HepG2 (cell line): ENCODE data around the gene APBB2. TPM values are rescaled to one million over a fixed set of nuclear protein-coding genes. Genes with fewer than 3 reads are reported as not detected.

ENCODE experiments used
- AFF4 ChIP-seq: sonication (generic); formaldehyde crosslinking; IDR thresholded peaks from 2 replicates; pipeline ENCODE4 v1.4.0; 2020; ENCODE audit warnings: missing genetic modification reagents
- CBX2 ChIP-seq, 2 experiments: fragments of 200-600 bp in 1 of 2; sonication (generic); formaldehyde crosslinking in 1 of 2; IDR thresholded peaks; 2 replicates each; pipeline versions ENCODE4 v1.7.0 to v1.8.1; 2018 to 2022; ENCODE audit warnings: low read depth in 2 of 2, low read length in 1 of 2, mild to moderate bottlenecking in 1 of 2, missing genetic modification reagents in 1 of 2
- ELF1 ChIP-seq: sonication (generic); formaldehyde crosslinking; IDR thresholded peaks from 2 replicates; pipeline ENCODE4 v1.4.0; 2020; ENCODE audit warnings: missing genetic modification reagents
- ETV5 ChIP-seq: IDR thresholded peaks from 2 replicates; pipeline ENCODE4 v1.6.1; 2018; ENCODE audit warnings: missing biosample characterization, missing genetic modification reagents, inconsistent platforms, borderline replicate concordance
- HMGXB4 ChIP-seq, 2 experiments: sonication (generic) in 1 of 2; formaldehyde crosslinking in 1 of 2; IDR thresholded peaks; 2 replicates each; pipeline versions ENCODE4 v1.4.0 to v1.6.1; 2018 to 2020; ENCODE audit warnings: missing genetic modification reagents in 2 of 2, borderline replicate concordance in 1 of 2, low read depth in 1 of 2, mild to moderate bottlenecking in 1 of 2, missing biosample characterization in 1 of 2
- HOXA5 ChIP-seq: sonication (generic); formaldehyde crosslinking; IDR thresholded peaks from 2 replicates; pipeline ENCODE4 v1.4.0; 2020; ENCODE audit warnings: missing genetic modification reagents
- NFE2L1 ChIP-seq: sonication (generic); formaldehyde crosslinking; IDR thresholded peaks from 2 replicates; pipeline ENCODE4 v1.4.0; 2020; ENCODE audit warnings: missing genetic modification reagents, mild to moderate bottlenecking, borderline replicate concordance
- RAD21 ChIP-seq: fragments of 450-650 bp; formaldehyde crosslinking; IDR thresholded peaks from 2 replicates; pipeline ENCODE4 v1.5.0; 2020; ENCODE audit warnings: mild to moderate bottlenecking
- RXRA ChIP-seq: sonication (generic); formaldehyde crosslinking; IDR thresholded peaks from 2 replicates; pipeline ENCODE4 v1.5.1; 2020; ENCODE audit warnings: missing genetic modification reagents
- RXRB ChIP-seq: IDR thresholded peaks from 2 replicates; pipeline ENCODE4 v1.6.1; 2016; ENCODE audit warnings: borderline replicate concordance, missing genetic modification reagents, missing compliant biosample characterization
- YEATS2 ChIP-seq: sonication (generic); formaldehyde crosslinking; IDR thresholded peaks from 2 replicates; pipeline ENCODE4 v1.4.0; 2020; ENCODE audit warnings: missing genetic modification reagents, borderline replicate concordance
- ZFP1 ChIP-seq: IDR thresholded peaks from 2 replicates; pipeline ENCODE4 v1.6.1; 2016
- ZMYM4 ChIP-seq: sonication (generic); formaldehyde crosslinking; IDR thresholded peaks from 2 replicates; pipeline ENCODE4 v1.8.1; 2023; ENCODE audit warnings: mild to moderate bottlenecking, missing genetic modification reagents
- ZNF605 ChIP-seq: sonication (generic); formaldehyde crosslinking; IDR thresholded peaks from 2 replicates; pipeline ENCODE4 v1.8.0; 2022; ENCODE audit warnings: mild to moderate bottlenecking, missing genetic modification reagents
- ZNF777 ChIP-seq: sonication (generic); formaldehyde crosslinking; IDR thresholded peaks from 2 replicates; pipeline ENCODE4 v1.4.0; 2020; ENCODE audit warnings: missing genetic modification reagents
- polyA plus RNA-seq, 8 experiments: library from polyadenylated mRNA; depleted of rRNA in 3 of 8; stranded (reverse) in 7 of 8; unstranded in 1 of 8; fragments of >200 nt; fragmentation: Illumina TruSeq in 4 of 8; extraction: Trizol in 4 of 8; gene quantifications; 2 replicates each; pipeline versions ENCODE4 v1.2.1 to v1.2.3, GENCODE V29; 2011 to 2016; ENCODE audit warnings: low read depth in 4 of 8, missing spikeins in 1 of 8, mixed read lengths in 1 of 8; ENCODE audit not compliant: insufficient read depth in 1 of 8
- total RNA-seq, 5 experiments: library from RNA; depleted of rRNA; stranded (reverse); fragments of >200 nt; fragmentation: Illumina TruSeq; extraction: Trizol; gene quantifications; 2 replicates each; pipeline ENCODE4 v1.2.3, GENCODE V29; 2016; ENCODE audit warnings: low read depth in 1 of 5
- TF ChIP-seq, protein P1 (sequence below): sonication (generic); formaldehyde crosslinking; IDR thresholded peaks from 2 replicates; pipeline ENCODE4 v1.5.0; 2020; ENCODE audit warnings: mild to moderate bottlenecking, missing genetic modification reagents
- TF ChIP-seq, protein P2 (sequence below): sonication (generic); formaldehyde crosslinking; IDR thresholded peaks from 2 replicates; pipeline ENCODE4 v1.4.0; 2020; ENCODE audit warnings: low read depth, mild to moderate bottlenecking, missing genetic modification reagents
- TF ChIP-seq, protein P3 (sequence below): sonication (generic); formaldehyde crosslinking; IDR thresholded peaks from 2 replicates; pipeline ENCODE4 v1.4.0; 2020; ENCODE audit warnings: mild to moderate bottlenecking, missing genetic modification reagents

APBB2 gene
- total and polyA plus RNA-seq, 2 of the 13 experiments (the other 11 are each of a cell fraction or from before 2014, with no cell fraction given), result 11.7 to 17.0 TPM

DNA sequence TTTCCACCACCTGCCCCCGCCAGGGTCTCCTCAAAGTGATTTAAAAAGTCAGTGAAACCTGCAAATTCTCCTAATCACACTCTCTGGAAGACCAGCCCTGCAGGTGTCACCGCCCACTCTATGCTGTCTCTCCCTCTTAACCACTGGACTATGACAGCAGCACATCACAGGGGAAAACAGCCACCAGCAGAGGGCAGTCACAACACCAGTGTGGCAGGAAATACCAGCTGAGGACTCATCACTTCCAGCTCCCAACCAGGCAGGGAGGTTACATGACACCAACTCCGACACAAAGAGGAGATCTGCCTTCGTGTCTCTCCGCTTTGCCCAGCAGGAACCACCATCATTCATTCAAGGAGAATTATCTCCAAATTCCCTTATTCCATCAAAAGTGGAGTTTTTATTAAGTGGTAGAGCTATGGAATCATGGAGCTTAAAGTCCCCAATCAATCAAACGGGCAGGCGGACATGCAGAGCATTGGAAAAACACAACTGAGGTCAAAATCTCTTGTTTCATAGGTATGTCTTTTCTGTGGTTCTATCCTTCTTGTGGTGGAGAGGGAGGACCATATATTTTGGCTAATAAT lies 373.3 kb downstream of the APBB2 start (continued):
- TF ChIP-seq, protein P1, sequence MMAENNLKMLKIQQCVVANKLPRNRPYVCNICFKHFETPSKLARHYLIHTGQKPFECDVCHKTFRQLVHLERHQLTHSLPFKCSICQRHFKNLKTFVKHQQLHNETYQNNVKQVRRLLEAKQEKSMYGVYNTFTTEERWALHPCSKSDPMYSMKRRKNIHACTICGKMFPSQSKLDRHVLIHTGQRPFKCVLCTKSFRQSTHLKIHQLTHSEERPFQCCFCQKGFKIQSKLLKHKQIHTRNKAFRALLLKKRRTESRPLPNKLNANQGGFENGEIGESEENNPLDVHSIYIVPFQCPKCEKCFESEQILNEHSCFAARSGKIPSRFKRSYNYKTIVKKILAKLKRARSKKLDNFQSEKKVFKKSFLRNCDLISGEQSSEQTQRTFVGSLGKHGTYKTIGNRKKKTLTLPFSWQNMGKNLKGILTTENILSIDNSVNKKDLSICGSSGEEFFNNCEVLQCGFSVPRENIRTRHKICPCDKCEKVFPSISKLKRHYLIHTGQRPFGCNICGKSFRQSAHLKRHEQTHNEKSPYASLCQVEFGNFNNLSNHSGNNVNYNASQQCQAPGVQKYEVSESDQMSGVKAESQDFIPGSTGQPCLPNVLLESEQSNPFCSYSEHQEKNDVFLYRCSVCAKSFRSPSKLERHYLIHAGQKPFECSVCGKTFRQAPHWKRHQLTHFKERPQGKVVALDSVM (CRISPR knock-in tag), result no peak
- TF ChIP-seq ELF1 (CRISPR knock-in tag), result 0 out of 2 replicates have a peak, but pooled peaks have one; percentile 19
- peak; percentile 56 to 71; a peak in 2 of 4 replicates for TF ChIP-seq HMGXB4 (CRISPR knock-in tag; IDR thresholded peaks at IDR 0.05; ENCODE audit: borderline replicate concordance in 1 of 2, low read depth in 1 of 2)
- TF ChIP-seq CBX2 (IDR thresholded peaks at IDR 0.05; ENCODE audit: low read depth, low read length), result no peak
- TF ChIP-seq CBX2 (CRISPR knock-in tag; IDR thresholded peaks at IDR 0.05; ENCODE audit: low read depth), result no peak
- TF ChIP-seq ZFP1 (CRISPR knock-in tag), result no peak
- TF ChIP-seq NFE2L1, result no peak
- TF ChIP-seq YEATS2 (CRISPR knock-in tag), result no peak
- TF ChIP-seq RAD21, result peak; percentile 29; the same call in 1 of the 2 replicates
- TF ChIP-seq, protein P2, sequence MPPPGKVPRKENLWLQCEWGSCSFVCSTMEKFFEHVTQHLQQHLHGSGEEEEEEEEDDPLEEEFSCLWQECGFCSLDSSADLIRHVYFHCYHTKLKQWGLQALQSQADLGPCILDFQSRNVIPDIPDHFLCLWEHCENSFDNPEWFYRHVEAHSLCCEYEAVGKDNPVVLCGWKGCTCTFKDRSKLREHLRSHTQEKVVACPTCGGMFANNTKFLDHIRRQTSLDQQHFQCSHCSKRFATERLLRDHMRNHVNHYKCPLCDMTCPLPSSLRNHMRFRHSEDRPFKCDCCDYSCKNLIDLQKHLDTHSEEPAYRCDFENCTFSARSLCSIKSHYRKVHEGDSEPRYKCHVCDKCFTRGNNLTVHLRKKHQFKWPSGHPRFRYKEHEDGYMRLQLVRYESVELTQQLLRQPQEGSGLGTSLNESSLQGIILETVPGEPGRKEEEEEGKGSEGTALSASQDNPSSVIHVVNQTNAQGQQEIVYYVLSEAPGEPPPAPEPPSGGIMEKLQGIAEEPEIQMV (CRISPR knock-in tag), result no peak
- TF ChIP-seq ETV5 (CRISPR knock-in tag), result peak; percentile 47; the same call in 1 of the 2 replicates
- peak; percentile 38; the same call in 1 of the 2 replicates for TF ChIP-seq ZMYM4 (CRISPR knock-in tag)
- TF ChIP-seq HOXA5 (CRISPR knock-in tag), result no peak
- no peak for TF ChIP-seq AFF4 (CRISPR knock-in tag)
- TF ChIP-seq RXRA (CRISPR knock-in tag), result no peak
- TF ChIP-seq, protein P3, sequence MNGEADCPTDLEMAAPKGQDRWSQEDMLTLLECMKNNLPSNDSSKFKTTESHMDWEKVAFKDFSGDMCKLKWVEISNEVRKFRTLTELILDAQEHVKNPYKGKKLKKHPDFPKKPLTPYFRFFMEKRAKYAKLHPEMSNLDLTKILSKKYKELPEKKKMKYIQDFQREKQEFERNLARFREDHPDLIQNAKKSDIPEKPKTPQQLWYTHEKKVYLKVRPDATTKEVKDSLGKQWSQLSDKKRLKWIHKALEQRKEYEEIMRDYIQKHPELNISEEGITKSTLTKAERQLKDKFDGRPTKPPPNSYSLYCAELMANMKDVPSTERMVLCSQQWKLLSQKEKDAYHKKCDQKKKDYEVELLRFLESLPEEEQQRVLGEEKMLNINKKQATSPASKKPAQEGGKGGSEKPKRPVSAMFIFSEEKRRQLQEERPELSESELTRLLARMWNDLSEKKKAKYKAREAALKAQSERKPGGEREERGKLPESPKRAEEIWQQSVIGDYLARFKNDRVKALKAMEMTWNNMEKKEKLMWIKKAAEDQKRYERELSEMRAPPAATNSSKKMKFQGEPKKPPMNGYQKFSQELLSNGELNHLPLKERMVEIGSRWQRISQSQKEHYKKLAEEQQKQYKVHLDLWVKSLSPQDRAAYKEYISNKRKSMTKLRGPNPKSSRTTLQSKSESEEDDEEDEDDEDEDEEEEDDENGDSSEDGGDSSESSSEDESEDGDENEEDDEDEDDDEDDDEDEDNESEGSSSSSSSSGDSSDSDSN (CRISPR knock-in tag), result no peak
- TF ChIP-seq RXRB (CRISPR knock-in tag), result no peak
- TF ChIP-seq ZNF777 (CRISPR knock-in tag), result no peak
- no peak for TF ChIP-seq ZNF605 (CRISPR knock-in tag)
